Measurements from ENCODE around the gene USP35.

Gene USP35

GRCh38 chr11:78188286-78189173 lies at the start of gene USP35, which contains the start of gene KCTD21:
Gene USP35 (plus strand): TSS chr11:78188919. CDS start chr11:78196246, 7,327 bp downstream.
Gene KCTD21 (minus strand): TSS chr11:78188626. CDS start chr11:78174554, 14,072 bp downstream.
- peak; percentile 98 for DNase-seq

GRCh38 chr11:78139422-78140391 lies 49.0 kb upstream of the USP35 start, which contains the start of gene ALG8:
Gene ALG8 (minus strand): TSS chr11:78139626. CDS start chr11:78139588, 38 bp downstream.
- peak; percentile 98 for DNase-seq

GRCh38 chr11:78140392-78141077 lies 48.2 kb upstream of the USP35 start:
- peak; percentile 15 for DNase-seq

GRCh38 chr11:78145511-78146025 lies 43.2 kb upstream of the USP35 start:
- DNase-seq = no peak

GRCh38 chr11:78147807-78148206 lies 40.9 kb upstream of the USP35 start:
- DNase-seq = no peak

- DNase-seq = no peak
Measured at GRCh38 chr11:78149646-78150045, 39.1 kb upstream of the USP35 start.

- DNase-seq = no peak
Measured at GRCh38 chr11:78150346-78150745, 38.4 kb upstream of the USP35 start.

GRCh38 chr11:78150754-78151153 lies 38.0 kb upstream of the USP35 start:
- DNase-seq = no peak

- DNase-seq = no peak
Measured at GRCh38 chr11:78151804-78152203, 36.9 kb upstream of the USP35 start.

GRCh38 chr11:78156127-78156844 lies 32.4 kb upstream of the USP35 start:
- peak; percentile 82 for DNase-seq

GRCh38 chr11:78158987-78159652 lies 29.6 kb upstream of the USP35 start:
- no peak for DNase-seq

- no peak for DNase-seq
Measured at GRCh38 chr11:78160557-78160956, 28.2 kb upstream of the USP35 start.

GRCh38 chr11:78161346-78161745 lies 27.4 kb upstream of the USP35 start:
- DNase-seq = no peak

- no peak for DNase-seq
Measured at GRCh38 chr11:78161962-78162371, 26.8 kb upstream of the USP35 start.

GRCh38 chr11:78163828-78164227 lies 24.9 kb upstream of the USP35 start:
- DNase-seq = no peak

GRCh38 chr11:78164471-78164870 lies 24.2 kb upstream of the USP35 start:
- DNase-seq = no peak

GRCh38 chr11:78166855-78167469 lies 21.8 kb upstream of the USP35 start:
- DNase-seq = no peak

- no peak for DNase-seq
Measured at GRCh38 chr11:78168539-78169477, 19.9 kb upstream of the USP35 start.

- no peak for DNase-seq
Measured at GRCh38 chr11:78170413-78170812, 18.3 kb upstream of the USP35 start.

Data from hematopoietic multipotent progenitor cell treated with erythropoietin and hydrocortisone succinate and interleukin-3 and kit ligand, for 6 days (in vitro differentiated cells).